GM18907 (cell line): ENCODE data around the gene MKRN2.
"Not testable (repeated sequence)": the region's sequence is repeated elsewhere in the genome, so short reads cannot be mapped to it uniquely, and the experiment has no call there.

Source experiments
- ATAC-seq: cut with Tn5 transposase; IDR thresholded peaks from one replicate; pipeline ENCODE4 v1.9.1; 2021; ENCODE audit warnings: mild to moderate bottlenecking, moderate library complexity; ENCODE audit not compliant: unreplicated experiment

Gene MKRN2

GRCh38 chr3:12556690-12557472, at the start of gene MKRN2:
MKRN2 (plus strand) TSS chr3:12557087; CDS start chr3:12557151, 64 bp downstream.
- peak; percentile 88 for ATAC-seq

- ATAC-seq: no peak
Observed at GRCh38 chr3:12507591-12508281, 49.2 kb upstream of the MKRN2 start.

- no peak for ATAC-seq
Observed at GRCh38 chr3:12508291-12508700, 48.6 kb upstream of the MKRN2 start.

GRCh38 chr3:12509466-12509865, 47.4 kb upstream of the MKRN2 start:
- no peak for ATAC-seq

- no peak for ATAC-seq
Observed at GRCh38 chr3:12512534-12513118, 44.3 kb upstream of the MKRN2 start.

GRCh38 chr3:12513694-12514446, 43.0 kb upstream of the MKRN2 start:
- ATAC-seq: no peak

GRCh38 chr3:12515631-12516030, 41.3 kb upstream of the MKRN2 start:
- no peak for ATAC-seq

GRCh38 chr3:12516873-12517272, 40.0 kb upstream of the MKRN2 start:
- ATAC-seq: no peak

- no peak for ATAC-seq
Observed at GRCh38 chr3:12518261-12519028, 38.4 kb upstream of the MKRN2 start.

- ATAC-seq: no peak
Observed at GRCh38 chr3:12521010-12521409, 35.9 kb upstream of the MKRN2 start.

GRCh38 chr3:12522721-12523120, 34.2 kb upstream of the MKRN2 start:
- no peak for ATAC-seq

GRCh38 chr3:12527757-12528143, 29.1 kb upstream of the MKRN2 start:
- no peak for ATAC-seq

- no peak for ATAC-seq
Observed at GRCh38 chr3:12532182-12532581, 24.7 kb upstream of the MKRN2 start.

GRCh38 chr3:12536423-12536822, 20.5 kb upstream of the MKRN2 start:
- no peak for ATAC-seq

GRCh38 chr3:12541625-12542024, 15.3 kb upstream of the MKRN2 start:
- ATAC-seq: no peak

- ATAC-seq: not testable (repeated sequence)
Observed at GRCh38 chr3:12543497-12543896, 13.4 kb upstream of the MKRN2 start.

GRCh38 chr3:12544652-12545472, 12.0 kb upstream of the MKRN2 start:
- ATAC-seq: no peak

- ATAC-seq: no peak
Observed at GRCh38 chr3:12545473-12545791, 11.5 kb upstream of the MKRN2 start, which contains the start of gene MKRN2OS. MKRN2OS (minus strand) TSS chr3:12545499; CDS start chr3:12545464, 35 bp downstream.

- ATAC-seq: no peak
Observed at GRCh38 chr3:12549971-12550760, 6.7 kb upstream of the MKRN2 start.
